IMR-90 (cell line): Measurements from ENCODE around the gene SLC39A11. TPM values are rescaled to one million over a fixed set of nuclear protein-coding genes. Genes with fewer than 3 reads are reported as not detected.

Experiments used
- ATAC-seq: fragments of 200-7000 bp; cut with Tn5 transposase; 2 replicates; pipeline ENCODE4 v1.9.1; 2020; ENCODE audit warnings: low read depth, mild to moderate bottlenecking, moderate library complexity
- BruUV-seq: library from RNA; stranded (reverse); fragments of 400-500 nt; replicated peaks from 2 replicates; lab custom pipeline; 2021; lab: Mats Ljungman, UMichigan
- CTCF ChIA-PET: fragments of 300-600 bp; formaldehyde crosslinking; extraction: SDS; loops from one replicate; lab custom pipeline; 2021; ENCODE audit warnings: antibody characterized with exemption; lab: Yijun Ruan, JAX
- POLR2A ChIA-PET: fragments of 300-600 bp; sonication (Branson Sonifier 250); formaldehyde crosslinking; loops from one replicate; lab custom pipeline; 2022; ENCODE audit warnings: antibody characterized with exemption; ENCODE audit not compliant: unreplicated experiment; lab: Charles Lee
- DNase-seq: peaks from one replicate; pipeline ENCODE4 v3.0.0; 2013
- H2AFZ ChIP-seq: replicated peaks from 2 replicates; pipeline ENCODE3; 2013; ENCODE audit warnings: low read length, mild to moderate bottlenecking; ENCODE audit not compliant: poor library complexity
- H2AK5ac ChIP-seq: 2 replicates; pipeline ENCODE4 v1.6.1; 2013; ENCODE audit warnings: low read depth, low read length, inconsistent platforms
- H2AK9ac ChIP-seq: replicated peaks from 2 replicates; pipeline ENCODE3; 2013; ENCODE audit warnings: mild to moderate bottlenecking, low read depth, low read length, moderate library complexity; ENCODE audit not compliant: poor library complexity
- H2BK120ac ChIP-seq: 2 replicates; pipeline ENCODE4 v1.6.1; 2013; ENCODE audit warnings: low read depth, low read length, inconsistent platforms
- H2BK15ac ChIP-seq: 3 replicates; pipeline ENCODE4 v1.6.1; 2013; ENCODE audit warnings: low read depth, low read length, inconsistent platforms
- H2BK20ac ChIP-seq: 2 replicates; pipeline ENCODE4 v1.6.1; 2013; ENCODE audit warnings: low read depth, mild to moderate bottlenecking, inconsistent platforms, low read length, moderate library complexity
- H2BK5ac ChIP-seq: 2 replicates; pipeline ENCODE4 v1.6.1; 2013; ENCODE audit warnings: mild to moderate bottlenecking, low read depth, low read length, inconsistent platforms; ENCODE audit not compliant: poor library complexity, severe bottlenecking
- H3K14ac ChIP-seq: replicated peaks from 2 replicates; pipeline ENCODE4 v1.6.1; 2013; ENCODE audit warnings: low read depth, low read length, inconsistent platforms
- H3K18ac ChIP-seq: 2 replicates; pipeline ENCODE4 v1.6.1; 2013; ENCODE audit warnings: low read depth, low read length, control low read depth
- H3K23ac ChIP-seq: 2 replicates; pipeline ENCODE4 v1.6.1; 2013; ENCODE audit warnings: low read depth, low read length, inconsistent platforms
- H3K27ac ChIP-seq: 2 replicates; pipeline ENCODE4 v1.5.1; 2013; ENCODE audit warnings: mild to moderate bottlenecking, control low read depth, low read length; ENCODE audit not compliant: insufficient read depth
- H3K27me3 ChIP-seq: 2 replicates; pipeline ENCODE4 v1.6.1; 2013; ENCODE audit warnings: low read length; ENCODE audit not compliant: control insufficient read depth, insufficient read depth
- H3K36me3 ChIP-seq: 2 replicates; pipeline ENCODE4 v1.6.1; 2013; ENCODE audit warnings: low read length, mixed read lengths; ENCODE audit not compliant: control insufficient read depth, insufficient read depth
- H3K4ac ChIP-seq: 2 replicates; pipeline ENCODE4 v1.6.1; 2013; ENCODE audit warnings: low read depth, low read length, inconsistent platforms
- H3K4me1 ChIP-seq: 2 replicates; pipeline ENCODE4 v1.6.1; 2013; ENCODE audit warnings: low read length, mixed read lengths; ENCODE audit not compliant: control insufficient read depth, insufficient read depth
- H3K4me2 ChIP-seq: 2 replicates; pipeline ENCODE4 v1.6.1; 2013; ENCODE audit warnings: low read depth, mild to moderate bottlenecking, control low read depth, low read length, moderate library complexity
- H3K4me3 ChIP-seq: 2 replicates; pipeline ENCODE4 v1.5.1; 2013; ENCODE audit warnings: low read depth, mild to moderate bottlenecking, control low read depth, low read length, moderate library complexity; ENCODE audit not compliant: insufficient read depth
- H3K56ac ChIP-seq: 2 replicates; pipeline ENCODE4 v1.6.1; 2013; ENCODE audit warnings: low read length, inconsistent platforms; ENCODE audit not compliant: insufficient read depth; ENCODE audit errors: extremely low read depth
- H3K79me1 ChIP-seq, 2 experiments: 2 replicates each; pipeline ENCODE4 v1.6.1; 2013; ENCODE audit warnings: low read length in 2 of 2, inconsistent platforms in 1 of 2, low read depth in 1 of 2
- H3K9ac ChIP-seq: 2 replicates; pipeline ENCODE4 v1.6.1; 2013; ENCODE audit warnings: low read depth, low read length, control low read depth
- H3K9me1 ChIP-seq: 2 replicates; pipeline ENCODE4 v1.6.1; 2013; ENCODE audit warnings: low read length, inconsistent platforms; ENCODE audit not compliant: insufficient read depth
- H3K9me3 ChIP-seq: 2 replicates; pipeline ENCODE4 v1.6.1; 2013; ENCODE audit warnings: low read length; ENCODE audit not compliant: control insufficient read depth, insufficient read depth
- H4K20me1 ChIP-seq: 2 replicates; pipeline ENCODE4 v1.6.1; 2013; ENCODE audit warnings: low read length, inconsistent platforms; ENCODE audit not compliant: insufficient read depth
- H4K5ac ChIP-seq: 2 replicates; pipeline ENCODE4 v1.6.1; 2013; ENCODE audit warnings: mild to moderate bottlenecking, low read depth, low read length, control low read depth
- H4K8ac ChIP-seq, 2 experiments: 2 replicates each; pipeline ENCODE4 v1.6.1; 2013; ENCODE audit warnings: low read depth in 2 of 2, low read length in 2 of 2, control low read depth in 1 of 2, inconsistent platforms in 1 of 2
- H4K91ac ChIP-seq: 2 replicates; pipeline ENCODE4 v1.6.1; 2013; ENCODE audit warnings: low read depth, low read length, inconsistent platforms; ENCODE audit not compliant: insufficient read depth
- BHLHE40 ChIP-seq: fragments of 150-350 bp; IDR thresholded peaks from 2 replicates; pipeline ENCODE4 v1.6.1; 2016; ENCODE audit warnings: mild to moderate bottlenecking, low read depth, low read length
- CEBPB ChIP-seq: IDR thresholded peaks from 2 replicates; pipeline ENCODE4 v1.6.1; 2012; ENCODE audit warnings: low read depth, low read length, improper control_type of control experiment
- CHD1 ChIP-seq: IDR thresholded peaks from 2 replicates; pipeline ENCODE4 v1.6.1; 2012; ENCODE audit warnings: low read depth, low read length, improper control_type of control experiment
- MXI1 ChIP-seq: IDR thresholded peaks from 2 replicates; pipeline ENCODE4 v1.6.1; 2012; ENCODE audit warnings: low read depth, mild to moderate bottlenecking, low read length, moderate library complexity, borderline replicate concordance
- NFE2L2 ChIP-seq: fragments of 150-350 bp; IDR thresholded peaks from 2 replicates; pipeline ENCODE4 v1.6.1; 2016; ENCODE audit warnings: low read depth, mild to moderate bottlenecking, low read length
- RAD21 ChIP-seq: IDR thresholded peaks from 2 replicates; pipeline ENCODE4 v1.6.1; 2012; ENCODE audit warnings: low read length, improper control_type of control experiment
- RCOR1 ChIP-seq: IDR thresholded peaks from 2 replicates; pipeline ENCODE4 v1.6.1; 2012; ENCODE audit warnings: mild to moderate bottlenecking, low read length, improper control_type of control experiment; ENCODE audit not compliant: insufficient replicate concordance
- SMC3 ChIP-seq: fragments of 150-350 bp; IDR thresholded peaks from 2 replicates; pipeline ENCODE4 v1.6.1; 2016; ENCODE audit warnings: low read depth, mild to moderate bottlenecking, antibody characterized with exemption, low read length, moderate library complexity
- dilution Hi-C: fragments of 300-500 bp; cut with HindIII; formaldehyde crosslinking; loops from one replicate; pipeline ENCODE4 v1.14.3; 2018; ENCODE audit warnings: low sequenced_read_pairs; ENCODE audit not compliant: unreplicated experiment
- in situ Hi-C: fragments of 300-500 bp; cut with MboI; formaldehyde crosslinking; loops from 3 replicates; pipeline ENCODE4 v1.14.3; 2019; ENCODE audit warnings: low sequenced_read_pairs, inconsistent platforms, mixed read lengths
- intact Hi-C: fragments of 100-400 bp; cut with micrococcal nuclease; formaldehyde crosslinking; loops from 2 replicates; pipeline ENCODE4 v1.10.0; 2022
- polyA plus RNA-seq, 3 experiments: library from polyadenylated mRNA; depleted of rRNA; stranded (reverse); fragments of >200 nt; gene quantifications; 2 replicates each; pipeline ENCODE4 v1.2.3, GENCODE V29; 2012; ENCODE audit warnings: low replicate concordance in 1 of 3
- total RNA-seq: library from RNA; depleted of rRNA; stranded (reverse); fragments of >200 nt; gene quantifications from 2 replicates; pipeline ENCODE4 v1.2.3, GENCODE V29; 2012
- TF ChIP-seq, protein P1 (sequence below): fragments of 150-350 bp; IDR thresholded peaks from 2 replicates; pipeline ENCODE4 v1.6.1; 2016; ENCODE audit warnings: low read depth, mild to moderate bottlenecking, low read length, moderate library complexity, borderline replicate concordance
- TF ChIP-seq, protein P2 (sequence below): conservative IDR thresholded peaks from 2 replicates; pipeline ENCODE4 v1.5.1; 2012; ENCODE audit warnings: mild to moderate bottlenecking, low read depth, low read length, improper control_type of control experiment

SLC39A11 gene
- total and polyA plus RNA-seq, 2 of the 4 experiments (the other 2 are of a cell fraction), result 8.8 to 14.3 TPM

DNA sequence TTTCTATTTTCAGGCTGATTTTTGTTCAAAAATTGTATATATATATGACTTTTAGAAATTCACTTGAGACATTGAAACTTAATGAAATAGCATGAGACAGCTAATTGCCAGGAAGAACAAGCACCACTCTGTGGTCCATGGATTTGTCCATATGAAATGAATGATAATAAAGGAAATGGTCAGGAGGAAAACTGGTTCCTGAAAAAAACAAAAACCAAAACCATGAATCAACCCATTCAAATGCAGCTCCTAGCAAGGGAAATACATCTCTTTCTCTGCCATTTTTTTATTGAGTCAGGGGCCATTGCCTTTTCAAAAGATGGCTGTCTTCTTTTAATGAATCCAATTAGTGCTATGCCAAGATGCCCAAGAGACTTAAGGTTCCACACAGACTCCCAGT lies 230.7 kb downstream of the SLC39A11 start:
- H3K79me1 ChIP-seq, result no peaks in the 10 kb centered on the region
- no peak overlapping the region for H2BK120ac ChIP-seq
- no peak overlapping the region for H4K8ac ChIP-seq
- H3K27ac ChIP-seq, result no peak overlapping the region
- ChIA-PET CTCF (interaction anchor here (1.2 kb wide), 1 partner anchor 22 kb away, joined by 5 read pairs; no protein-coding TSS in a partner anchor), POLR2A (no interaction called here)
- H3K4ac ChIP-seq, result no peak overlapping the region
- DNase-seq, result no peak
- no peak overlapping the region for H3K56ac ChIP-seq
- H2AFZ ChIP-seq, result no peak overlapping the region
- no peak overlapping the region for H3K9ac ChIP-seq
- no peaks in the 10 kb centered on the region for H3K9me1 ChIP-seq
- dilution Hi-C loops (no loop called here), intact Hi-C loops (no loop called here), in situ Hi-C loops (no loop called here)
- no peak for ATAC-seq
- TF ChIP-seq SMC3, result no peak
- no peak for TF ChIP-seq RCOR1
- TF ChIP-seq NFE2L2, result no peak
- no peak for TF ChIP-seq CHD1
- TF ChIP-seq MXI1, result no peak
- no peak for TF ChIP-seq CEBPB
- TF ChIP-seq, protein P1, sequence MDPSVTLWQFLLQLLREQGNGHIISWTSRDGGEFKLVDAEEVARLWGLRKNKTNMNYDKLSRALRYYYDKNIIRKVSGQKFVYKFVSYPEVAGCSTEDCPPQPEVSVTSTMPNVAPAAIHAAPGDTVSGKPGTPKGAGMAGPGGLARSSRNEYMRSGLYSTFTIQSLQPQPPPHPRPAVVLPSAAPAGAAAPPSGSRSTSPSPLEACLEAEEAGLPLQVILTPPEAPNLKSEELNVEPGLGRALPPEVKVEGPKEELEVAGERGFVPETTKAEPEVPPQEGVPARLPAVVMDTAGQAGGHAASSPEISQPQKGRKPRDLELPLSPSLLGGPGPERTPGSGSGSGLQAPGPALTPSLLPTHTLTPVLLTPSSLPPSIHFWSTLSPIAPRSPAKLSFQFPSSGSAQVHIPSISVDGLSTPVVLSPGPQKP, result no peak
- TF ChIP-seq BHLHE40, result no peak
- TF ChIP-seq, protein P2, sequence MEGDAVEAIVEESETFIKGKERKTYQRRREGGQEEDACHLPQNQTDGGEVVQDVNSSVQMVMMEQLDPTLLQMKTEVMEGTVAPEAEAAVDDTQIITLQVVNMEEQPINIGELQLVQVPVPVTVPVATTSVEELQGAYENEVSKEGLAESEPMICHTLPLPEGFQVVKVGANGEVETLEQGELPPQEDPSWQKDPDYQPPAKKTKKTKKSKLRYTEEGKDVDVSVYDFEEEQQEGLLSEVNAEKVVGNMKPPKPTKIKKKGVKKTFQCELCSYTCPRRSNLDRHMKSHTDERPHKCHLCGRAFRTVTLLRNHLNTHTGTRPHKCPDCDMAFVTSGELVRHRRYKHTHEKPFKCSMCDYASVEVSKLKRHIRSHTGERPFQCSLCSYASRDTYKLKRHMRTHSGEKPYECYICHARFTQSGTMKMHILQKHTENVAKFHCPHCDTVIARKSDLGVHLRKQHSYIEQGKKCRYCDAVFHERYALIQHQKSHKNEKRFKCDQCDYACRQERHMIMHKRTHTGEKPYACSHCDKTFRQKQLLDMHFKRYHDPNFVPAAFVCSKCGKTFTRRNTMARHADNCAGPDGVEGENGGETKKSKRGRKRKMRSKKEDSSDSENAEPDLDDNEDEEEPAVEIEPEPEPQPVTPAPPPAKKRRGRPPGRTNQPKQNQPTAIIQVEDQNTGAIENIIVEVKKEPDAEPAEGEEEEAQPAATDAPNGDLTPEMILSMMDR, result no peak
- TF ChIP-seq RAD21, result no peak
- no peak overlapping the region for H3K23ac ChIP-seq
- H2BK20ac ChIP-seq, result no peak overlapping the region
- no peak overlapping the region for H3K4me2 ChIP-seq
- H3K18ac ChIP-seq, result no peak overlapping the region
- no peak overlapping the region for H3K14ac ChIP-seq
- no peaks in the 10 kb centered on the region for H3K27me3 ChIP-seq
- H3K4me3 ChIP-seq, result no peak overlapping the region
- no peak overlapping the region for H4K91ac ChIP-seq
- H3K36me3 ChIP-seq, result no peaks in the 10 kb centered on the region
- no peaks in the 10 kb centered on the region for H4K20me1 ChIP-seq
- no peaks in the 10 kb centered on the region for H3K4me1 ChIP-seq
- no peak overlapping the region for H4K5ac ChIP-seq
- H2AK9ac ChIP-seq, result no peak overlapping the region
- no peak overlapping the region for H2BK15ac ChIP-seq
- no peak overlapping the region for H2AK5ac ChIP-seq
- no peak overlapping the region for H2BK5ac ChIP-seq
- no peaks in the 10 kb centered on the region; the same call in 1 of the 2 replicates for H3K9me3 ChIP-seq
- BruUV-seq, result no TSS peak
